COLO829 (cell line): ENCODE results near the gene BCL7C.
"Not testable (repeated sequence)": the region's sequence is repeated elsewhere in the genome, so short reads cannot be mapped to it uniquely, and the experiment has no call there.

Source experiments
- DNase-seq: peaks from one replicate; pipeline ENCODE4 v3.0.0; 2012; ENCODE audit warnings: low spot score

The BCL7C gene

GRCh38 chr16:30860729-30861128 is 33.1 kb downstream of the BCL7C start:
- not testable (repeated sequence) for DNase-seq

- DNase-seq: no peak
Observed at GRCh38 chr16:30858829-30859423, 35.0 kb downstream of the BCL7C start.

GRCh38 chr16:30858111-30858495 is 35.8 kb downstream of the BCL7C start:
- DNase-seq: no peak

DNA sequence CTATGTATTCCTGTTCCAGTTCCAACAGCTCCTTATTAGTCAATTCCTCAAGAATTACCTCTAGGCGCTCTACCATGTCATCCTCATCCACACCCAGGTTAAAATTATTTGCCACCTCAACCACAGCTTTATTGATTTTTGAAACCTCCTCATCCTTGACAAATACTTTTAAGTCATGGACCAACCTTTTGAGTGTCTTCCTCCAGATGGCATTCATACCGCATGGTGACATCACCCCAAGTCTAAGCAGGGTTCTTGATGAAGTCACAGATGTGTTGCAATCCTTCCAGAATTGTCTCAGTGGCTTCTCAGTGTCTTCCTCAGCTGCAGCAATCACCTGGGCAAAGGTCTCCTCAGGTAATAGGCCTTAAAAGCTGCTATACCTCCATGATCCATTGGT is 40.1 kb downstream of the BCL7C start:
- no peak for DNase-seq

DNA sequence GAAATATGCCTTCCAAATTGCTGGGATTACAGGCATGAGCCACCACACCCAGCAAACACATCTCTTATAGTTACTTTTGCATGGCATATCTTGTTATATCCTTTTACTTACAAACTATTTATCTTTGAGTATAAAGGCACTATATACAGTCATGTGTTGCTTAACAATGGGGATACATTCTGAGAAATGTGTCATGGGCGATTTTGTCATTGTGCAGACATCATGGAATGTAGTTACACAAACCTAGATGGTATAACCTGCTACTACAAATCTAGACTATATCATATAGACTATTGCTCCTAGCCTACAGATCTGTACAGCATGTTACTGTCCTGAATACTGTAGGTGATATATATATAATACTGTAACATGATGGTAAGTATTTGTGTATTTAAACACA is 43.6 kb downstream of the BCL7C start:
- DNase-seq: no peak

DNA sequence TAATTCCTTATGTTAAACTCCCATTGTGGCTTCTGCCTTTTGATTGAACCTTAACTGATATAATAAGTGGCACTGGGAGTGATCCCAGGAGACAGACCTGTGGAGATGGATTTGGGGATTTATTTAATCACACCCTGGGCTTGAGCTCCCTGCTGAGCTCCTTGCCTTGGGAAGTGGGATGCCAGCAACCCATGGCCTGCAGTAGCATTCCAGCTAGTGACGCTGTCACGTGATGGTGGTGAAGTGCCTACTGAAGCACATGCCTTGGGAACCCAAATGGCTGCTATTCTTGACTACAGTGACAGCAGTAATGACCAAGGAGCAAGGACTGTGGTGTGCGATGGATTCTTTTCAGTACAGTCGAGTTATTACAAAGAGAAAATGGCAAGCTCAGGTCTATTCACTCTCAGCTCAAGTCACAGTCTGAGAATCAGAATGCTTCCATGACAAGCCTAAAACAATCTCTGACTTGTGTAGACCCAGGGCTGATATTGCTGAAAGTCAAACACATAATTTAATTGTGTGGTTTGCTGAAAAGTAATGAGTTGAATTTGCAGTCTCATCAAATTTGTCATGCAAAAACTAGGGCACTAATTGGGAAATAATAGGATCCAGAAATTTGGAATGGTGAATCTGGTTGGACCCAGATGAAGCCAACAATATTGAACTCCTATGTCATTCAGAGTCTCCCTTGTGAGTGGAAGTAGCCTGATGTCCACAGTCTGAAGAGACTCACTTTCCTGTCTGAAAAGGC is 47.1 kb downstream of the BCL7C start:
- no peak for DNase-seq

- peak; percentile 93 for DNase-seq
Observed at GRCh38 chr16:30844671-30845449, 49.0 kb downstream of the BCL7C start.

DNA sequence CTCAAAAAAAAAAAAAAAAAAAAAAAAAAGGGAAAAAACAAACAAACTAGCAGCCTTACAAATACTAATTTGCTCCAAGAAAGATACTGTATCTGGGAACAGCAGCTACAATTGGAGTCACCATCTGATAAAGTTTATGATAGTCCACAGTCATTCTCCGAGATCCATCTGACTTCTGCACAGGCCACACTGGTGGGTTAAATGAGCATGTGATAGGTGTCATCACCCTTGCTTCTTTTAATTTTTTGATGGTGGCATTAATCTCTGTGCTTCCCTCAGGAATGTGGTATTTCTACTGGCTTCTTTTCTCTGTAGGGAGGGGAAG is 49.6 kb downstream of the BCL7C start:
- no peak for DNase-seq

DNA sequence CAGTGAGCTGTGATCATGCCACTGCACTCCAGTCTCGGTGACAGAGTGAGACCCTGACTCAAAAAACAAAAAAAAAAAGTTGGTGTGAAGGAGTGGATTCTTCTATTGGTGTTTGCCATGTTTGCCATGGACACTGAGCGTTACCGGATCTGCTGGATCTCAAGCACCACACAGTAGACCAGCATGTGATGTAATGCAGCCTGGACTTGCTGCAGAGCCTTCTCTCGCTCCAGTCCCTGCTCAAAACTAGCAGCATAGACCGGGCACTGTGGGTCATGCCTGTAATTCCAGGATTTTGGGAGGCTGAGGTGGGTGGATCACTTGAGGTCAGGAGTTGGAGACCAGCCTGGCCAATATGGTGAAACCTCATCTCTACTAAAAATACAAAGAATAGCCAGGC is 50.4 kb downstream of the BCL7C start:
- no peak for DNase-seq

DNA sequence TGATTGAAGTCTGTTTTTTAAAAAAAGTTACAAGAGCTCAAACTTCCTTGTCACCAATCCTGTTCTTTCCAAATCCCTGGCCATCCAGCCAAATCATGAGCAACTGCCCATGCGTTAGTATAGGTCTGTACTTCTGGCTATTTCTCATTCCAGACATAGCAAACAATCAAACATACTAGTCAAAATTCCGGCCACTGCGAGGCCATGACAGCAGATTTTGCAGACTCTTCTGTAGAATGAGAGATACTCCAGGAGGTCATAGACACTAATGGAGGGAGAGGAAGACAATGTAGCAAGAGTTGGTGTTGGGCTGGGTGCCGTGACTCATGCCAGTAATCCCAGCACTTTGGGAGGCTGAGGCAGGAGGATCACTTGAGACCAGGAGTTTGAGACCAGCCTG is 50.9 kb downstream of the BCL7C start:
- DNase-seq: no peak

DNA sequence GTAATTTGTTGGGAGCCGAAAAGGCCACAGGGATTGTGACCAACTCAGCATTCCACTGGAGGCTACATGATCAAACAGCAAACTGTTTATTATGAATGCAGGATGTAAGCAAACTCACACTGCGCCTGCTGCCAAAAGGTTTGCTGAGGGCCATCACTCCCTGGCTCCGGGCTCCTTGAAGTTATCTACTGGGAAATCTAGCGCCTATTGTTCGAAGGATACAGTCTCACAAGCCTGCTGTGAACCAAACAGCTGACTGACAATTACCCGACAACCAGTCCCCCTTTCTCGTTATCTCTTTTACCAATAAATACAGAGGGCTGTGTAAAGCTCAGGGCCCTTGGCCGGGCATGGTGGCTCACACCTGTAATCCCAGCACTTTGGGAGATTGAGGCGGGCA is 52.5 kb downstream of the BCL7C start:
- DNase-seq: no peak

DNA sequence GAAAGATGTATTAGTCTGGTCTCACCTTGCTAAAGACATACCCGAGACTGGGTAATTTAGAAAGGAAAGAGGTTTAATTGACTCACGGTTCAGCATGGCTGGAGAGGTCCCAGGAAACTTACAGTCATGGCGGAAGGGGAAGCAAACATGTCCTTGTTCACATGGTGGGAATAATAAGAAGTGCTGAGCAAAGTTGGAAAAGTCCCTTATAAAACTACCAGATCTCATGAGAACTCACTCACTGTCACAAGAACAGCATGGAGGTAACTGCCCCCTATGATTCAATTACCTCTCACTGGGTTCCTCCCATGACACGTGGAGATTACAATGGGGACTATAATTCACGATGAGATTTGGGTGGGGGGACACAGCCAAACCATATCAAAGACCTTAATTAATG is 53.3 kb downstream of the BCL7C start:
- DNase-seq: no peak

DNA sequence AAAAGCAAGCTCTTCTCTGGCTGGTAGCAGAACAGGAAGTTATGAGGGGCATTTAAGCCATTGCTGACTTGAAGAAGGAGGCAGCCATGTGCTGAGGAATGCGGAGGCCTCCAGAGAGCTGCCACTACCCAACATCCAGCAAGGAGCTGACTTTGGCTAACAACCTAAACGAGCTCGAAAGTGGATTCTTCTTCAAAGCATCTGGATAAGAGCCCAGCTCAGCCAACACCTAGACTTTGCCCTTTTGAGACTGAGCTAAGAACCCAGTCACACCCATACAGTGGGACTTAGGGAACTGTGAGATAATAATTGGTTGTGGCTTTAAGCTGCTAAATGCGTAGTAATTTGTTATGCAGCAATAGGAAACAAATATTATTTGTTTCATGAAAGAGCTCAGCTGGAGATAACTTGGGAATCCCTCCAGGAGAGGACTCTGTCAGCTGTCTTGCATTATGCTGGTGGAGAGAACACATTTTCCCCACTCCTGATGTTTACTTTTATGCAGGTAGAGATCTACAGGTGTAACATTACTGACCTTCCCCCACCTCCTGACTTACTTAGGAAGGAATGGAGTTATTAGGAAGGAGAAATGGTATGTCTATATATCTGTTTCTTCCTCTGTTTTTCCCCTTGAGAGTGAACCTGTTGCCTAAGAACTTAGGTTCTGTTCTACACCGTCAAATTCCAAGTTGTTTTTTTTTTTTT is 54.2 kb downstream of the BCL7C start:
- DNase-seq: no peak

GRCh38 chr16:30838876-30839471 is 54.9 kb downstream of the BCL7C start:
- DNase-seq: no peak

DNA sequence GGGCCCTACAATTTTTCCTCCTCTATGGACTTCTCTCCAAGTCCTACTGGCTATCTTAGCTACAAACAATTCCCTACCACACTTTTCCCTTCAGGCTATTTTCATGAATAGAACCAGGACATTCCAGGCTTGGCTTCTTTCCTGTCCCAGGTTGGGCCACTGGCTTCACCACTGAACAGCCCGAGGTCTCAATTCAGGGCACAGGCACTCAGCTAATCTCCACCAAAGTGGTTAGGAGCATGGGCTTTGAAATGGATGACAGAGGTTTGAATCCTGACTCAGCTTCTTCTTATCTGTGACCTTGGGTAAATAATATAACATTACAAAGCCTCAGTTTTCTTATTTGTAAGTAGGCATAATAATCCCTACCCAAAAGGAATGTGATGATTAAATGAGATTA is 56.0 kb downstream of the BCL7C start:
- DNase-seq: no peak
